Esophagus squamous epithelium (tissue), 5 donors: ENCODE results near the gene TNRC6B. TPM values are rescaled to one million over a fixed set of nuclear protein-coding genes. Genes with fewer than 3 reads are reported as not detected.

Experiments used
- DNase-seq: peaks from one replicate; lab custom pipeline; 2025; lab: John Stamatoyannopoulos, UW
- H3K27ac ChIP-seq, 4 donors: fragments of 200-600 bp; sonication (generic); one replicate each; pipeline ENCODE4 v1.5.1; 2016 to 2019; ENCODE audit warnings: mild to moderate bottlenecking in 1 of 4
- H3K27me3 ChIP-seq, 4 donors: fragments of 200-600 bp; sonication (generic); 1 replicate in 3 of 4; 2 replicates in 1 of 4; pipeline versions ENCODE4 v1.5.1 to v1.6.0; 2017 to 2021; ENCODE audit warnings: antibody characterized with exemption in 1 of 4
- H3K36me3 ChIP-seq, 3 donors: fragments of 200-600 bp; sonication (generic); one replicate each; pipeline ENCODE4 v1.5.1; 2016 to 2019
- H3K4me1 ChIP-seq, 3 donors: fragments of 200-600 bp; sonication (generic); one replicate each; pipeline ENCODE4 v1.5.1; 2017 to 2019
- H3K4me3 ChIP-seq, 4 donors: fragments of 200-600 bp; sonication (generic); 1 replicate in 3 of 4; 2 replicates in 1 of 4; pipeline ENCODE4 v1.5.1; 2016 to 2019; ENCODE audit warnings: mild to moderate bottlenecking in 2 of 4, moderate library complexity in 1 of 4
- H3K9me3 ChIP-seq, 3 donors: fragments of 200-600 bp; sonication (generic); one replicate each; pipeline ENCODE4 v1.5.1; 2016 to 2019
- CTCF ChIP-seq, 6 experiments: fragments of 450-650 bp in 4 of 6; fragments of 200-600 bp in 2 of 6; sonication (generic) in 2 of 6; IDR thresholded peaks; one replicate each; pipeline ENCODE4 v1.5.1; 2016 to 2019; ENCODE audit warnings: antibody characterized with exemption in 6 of 6, mild to moderate bottlenecking in 4 of 6, moderate library complexity in 4 of 6
- POLR2A ChIP-seq, 4 donors: fragments of 450-650 bp; IDR thresholded peaks; one replicate each; pipeline ENCODE4 v1.6.1; 2017; ENCODE audit warnings: antibody characterized with exemption in 4 of 4, mild to moderate bottlenecking in 4 of 4, moderate library complexity in 3 of 4
- WGBS, 2 donors: methylation state at CpG; one replicate each; pipeline ENCODE4 v1.1.5; 2018; 5-methylcytosine and 5-hydroxymethylcytosine counted together
- intact Hi-C: fragments of 100-400 bp; cut with DNase I; formaldehyde crosslinking; loops from one replicate; pipeline ENCODE4 v1.15.0; 2022
- total RNA-seq, 4 donors: library from RNA; depleted of rRNA; stranded (reverse); fragments of >200 nt; gene quantifications; one replicate each; pipeline ENCODE4 v1.1.0, GENCODE V29; 2016
- donor health status: DM: yes; HTN: yes; CAD: no.

Gene TNRC6B
- total RNA-seq, 4 donors from 2014 or later: 20.7 to 36.5 (median 26.9) TPM

- peaks cover 8 to 45% (median 12%) of the 10 kb centered on the region in 3 donors for H3K4me1 ChIP-seq
- WGBS, 2 donors: 88 to 100% methylated on average over 1 to 2 of the region's 2 CpGs
- H3K27ac ChIP-seq: no peak overlapping the region
Observed at GRCh38 chr22:40243891-40244290, 66.2 kb downstream of the TNRC6B start.

GRCh38 chr22:40244586-40244985 is 66.9 kb downstream of the TNRC6B start:
- no peak overlapping the region for H3K4me3 ChIP-seq
- no peak for DNase-seq
- TF ChIP-seq CTCF (IDR thresholded peaks at IDR 0.05) (no peak), POLR2A (IDR thresholded peaks at IDR 0.05) (no peak)
- peaks cover under 1 to 38% (median 6%) of the 10 kb centered on the region in 3 donors for H3K4me1 ChIP-seq
- no peaks in the 10 kb centered on the region for H3K9me3 ChIP-seq
- no peak overlapping the region for H3K27ac ChIP-seq
- intact Hi-C loops: no loop called here
- H3K36me3 ChIP-seq: peaks cover 0 to 30% (median 0%) of the 10 kb centered on the region in 3 donors
- WGBS, 2 donors: 84 to 95% methylated on average over 3 of the region's 3 CpGs
- H3K27me3 ChIP-seq: no peaks in the 10 kb centered on the region

More at GRCh38 chr22:40243891-40244290, 66.2 kb downstream of the TNRC6B start:
- H3K4me3 ChIP-seq: no peak overlapping the region
- TF ChIP-seq POLR2A (IDR thresholded peaks at IDR 0.05) (no peak), CTCF (IDR thresholded peaks at IDR 0.05) (no peak)
- intact Hi-C loops: no loop called here
- no peaks in the 10 kb centered on the region for H3K9me3 ChIP-seq
- peaks cover 0 to 30% (median 0%) of the 10 kb centered on the region in 3 donors for H3K36me3 ChIP-seq
- no peaks in the 10 kb centered on the region for H3K27me3 ChIP-seq
- no peak for DNase-seq

- Histone ChIP-seq H3K9me3 (no peaks in the 10 kb centered on the region), H3K27ac (no peak overlapping the region), H3K27me3 (no peaks in the 10 kb centered on the region), H3K36me3 (peaks cover 0 to 39% (median 0%) of the 10 kb centered on the region in 3 donors), H3K4me3 (no peak overlapping the region), H3K4me1 (peaks cover 0 to 18% (median 0%) of the 10 kb centered on the region in 3 donors)
- intact Hi-C loops: no loop called here
- TF ChIP-seq POLR2A (IDR thresholded peaks at IDR 0.05): no peak
- TF ChIP-seq CTCF (IDR thresholded peaks at IDR 0.05): no peak
- no peak for DNase-seq
- WGBS, 2 donors: 80 to 81% methylated on average over 6 of the region's 6 CpGs
Observed at GRCh38 chr22:40247976-40248375, 70.3 kb downstream of the TNRC6B start.

GRCh38 chr22:40249286-40249685 is 71.6 kb downstream of the TNRC6B start:
- 63 to 74% methylated on average over 3 of the region's 3 CpGs for WGBS, 2 donors
- TF ChIP-seq CTCF (IDR thresholded peaks at IDR 0.05) (no peak), POLR2A (IDR thresholded peaks at IDR 0.05) (no peak)

DNA sequence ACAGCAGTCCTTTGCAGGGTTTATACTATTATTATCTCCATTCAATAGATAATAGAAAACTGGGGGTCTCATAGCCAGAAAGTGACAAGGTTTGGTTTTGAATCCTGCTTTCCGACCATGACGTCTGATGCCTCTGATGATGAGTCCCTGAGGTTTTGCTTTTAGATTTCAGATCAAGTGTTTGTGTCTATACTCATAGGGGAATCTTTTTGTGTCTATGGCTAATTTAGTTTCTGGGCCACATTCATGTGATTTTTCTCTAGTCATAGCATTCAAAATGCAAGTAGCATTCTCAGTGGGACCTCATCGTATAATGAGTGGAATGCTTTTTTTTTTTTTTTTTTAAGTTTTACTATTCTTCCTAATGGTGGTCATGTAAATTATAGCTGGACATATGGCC is 72.9 kb downstream of the TNRC6B start:
- H3K4me1 ChIP-seq: no peaks in the 10 kb centered on the region
- DNase-seq: no peak
- intact Hi-C loops: no loop called here
- H3K27me3 ChIP-seq: no peaks in the 10 kb centered on the region
- no peaks in the 10 kb centered on the region for H3K9me3 ChIP-seq
- H3K36me3 ChIP-seq: peaks cover 0 to 58% (median 0%) of the 10 kb centered on the region in 3 donors
- no peak overlapping the region for H3K27ac ChIP-seq
- 81 to 84% methylated on average over 3 of the region's 3 CpGs for WGBS, 2 donors
- H3K4me3 ChIP-seq: no peak overlapping the region
- TF ChIP-seq POLR2A (IDR thresholded peaks at IDR 0.05): no peak
- TF ChIP-seq CTCF (IDR thresholded peaks at IDR 0.05): no peak

More at GRCh38 chr22:40249286-40249685, 71.6 kb downstream of the TNRC6B start:
- peaks cover 0 to 7% (median 0%) of the 10 kb centered on the region in 3 donors for H3K4me1 ChIP-seq
- no peak overlapping the region for H3K27ac ChIP-seq
- peaks cover 0 to 46% (median 0%) of the 10 kb centered on the region in 3 donors for H3K36me3 ChIP-seq
- no peaks in the 10 kb centered on the region for H3K9me3 ChIP-seq
- no peak overlapping the region for H3K4me3 ChIP-seq
- H3K27me3 ChIP-seq: no peaks in the 10 kb centered on the region
- no peak for DNase-seq
- intact Hi-C loops: no loop called here
